Right atrium auricular region (tissue), 2 donors: ENCODE results near the gene AGAP1. TPM values are rescaled to one million over a fixed set of nuclear protein-coding genes. Genes with fewer than 3 reads are reported as not detected.

Experiments used
- DNase-seq: peaks from one replicate; pipeline ENCODE4 v3.0.0-alpha.2; 2019; ENCODE audit warnings: low spot score
- H3K27ac ChIP-seq, 2 donors: fragments of 200-600 bp; sonication (generic); 1 replicate in 1 of 2; 2 replicates in 1 of 2; pipeline ENCODE4 v1.5.1; 2016 to 2019
- H3K27me3 ChIP-seq, 2 donors: fragments of 200-600 bp; sonication (generic); one replicate each; pipeline versions ENCODE4 v1.5.1 to v1.6.0; 2017 to 2019
- H3K36me3 ChIP-seq: fragments of 200-600 bp; sonication (generic); one replicate; pipeline ENCODE4 v1.5.1; 2016
- H3K4me1 ChIP-seq, 2 donors: fragments of 200-600 bp; sonication (generic); one replicate each; pipeline versions ENCODE4 v1.5.1 to v1.6.0; 2017 to 2019
- H3K4me3 ChIP-seq, 2 donors: fragments of 200-600 bp; sonication (generic); 1 replicate in 1 of 2; 2 replicates in 1 of 2; pipeline ENCODE4 v1.5.1; 2017 to 2019; ENCODE audit warnings: mild to moderate bottlenecking in 1 of 2, moderate library complexity in 1 of 2
- H3K9me3 ChIP-seq, 2 donors: fragments of 200-600 bp; sonication (generic); one replicate each; pipeline ENCODE4 v1.5.1; 2019
- total RNA-seq, 2 donors: library from RNA; depleted of rRNA; stranded (reverse); fragments of >200 nt; gene quantifications; one replicate each; pipeline ENCODE4 v1.1.0, GENCODE V29; 2016
- TF ChIP-seq, protein P1 (sequence below), 2 donors: fragments of 200-600 bp; sonication (generic); IDR thresholded peaks; one replicate each; pipeline ENCODE4 v1.5.1; 2019; ENCODE audit warnings: antibody characterized with exemption in 2 of 2

The AGAP1 gene
- total RNA-seq, 2 donors from 2014 or later: 11.6 to 17.2 TPM

DNA sequence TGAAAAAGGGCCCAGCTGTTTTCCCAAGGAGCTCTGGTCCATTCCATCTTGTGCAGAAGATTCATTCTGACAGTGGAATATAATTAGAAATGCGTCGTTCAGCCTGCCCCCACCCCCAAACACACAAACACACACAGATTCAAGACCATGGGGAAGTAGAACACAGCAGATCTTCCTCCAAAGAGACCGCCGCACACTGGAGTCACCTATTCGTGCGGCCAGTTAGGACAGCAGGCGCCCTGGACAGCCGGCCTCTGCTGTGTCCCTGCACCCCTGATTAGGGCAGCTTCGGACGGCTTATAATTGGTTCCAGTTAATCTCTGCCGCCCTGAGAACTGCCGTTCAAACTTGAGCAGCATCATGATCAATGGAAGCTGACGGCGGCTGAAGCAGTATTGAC, 558.4 kb downstream of the AGAP1 start:
- H3K9me3 ChIP-seq: no peaks in the 10 kb centered on the region
- TF ChIP-seq, protein P1, sequence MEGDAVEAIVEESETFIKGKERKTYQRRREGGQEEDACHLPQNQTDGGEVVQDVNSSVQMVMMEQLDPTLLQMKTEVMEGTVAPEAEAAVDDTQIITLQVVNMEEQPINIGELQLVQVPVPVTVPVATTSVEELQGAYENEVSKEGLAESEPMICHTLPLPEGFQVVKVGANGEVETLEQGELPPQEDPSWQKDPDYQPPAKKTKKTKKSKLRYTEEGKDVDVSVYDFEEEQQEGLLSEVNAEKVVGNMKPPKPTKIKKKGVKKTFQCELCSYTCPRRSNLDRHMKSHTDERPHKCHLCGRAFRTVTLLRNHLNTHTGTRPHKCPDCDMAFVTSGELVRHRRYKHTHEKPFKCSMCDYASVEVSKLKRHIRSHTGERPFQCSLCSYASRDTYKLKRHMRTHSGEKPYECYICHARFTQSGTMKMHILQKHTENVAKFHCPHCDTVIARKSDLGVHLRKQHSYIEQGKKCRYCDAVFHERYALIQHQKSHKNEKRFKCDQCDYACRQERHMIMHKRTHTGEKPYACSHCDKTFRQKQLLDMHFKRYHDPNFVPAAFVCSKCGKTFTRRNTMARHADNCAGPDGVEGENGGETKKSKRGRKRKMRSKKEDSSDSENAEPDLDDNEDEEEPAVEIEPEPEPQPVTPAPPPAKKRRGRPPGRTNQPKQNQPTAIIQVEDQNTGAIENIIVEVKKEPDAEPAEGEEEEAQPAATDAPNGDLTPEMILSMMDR (IDR thresholded peaks at IDR 0.05): no peak
- H3K4me3 ChIP-seq: no peak overlapping the region
- no peaks in the 10 kb centered on the region for H3K4me1 ChIP-seq
- H3K27ac ChIP-seq: no peak overlapping the region
- H3K27me3 ChIP-seq: no peaks in the 10 kb centered on the region
- H3K36me3 ChIP-seq: no peaks in the 10 kb centered on the region
- DNase-seq: no peak

DNA sequence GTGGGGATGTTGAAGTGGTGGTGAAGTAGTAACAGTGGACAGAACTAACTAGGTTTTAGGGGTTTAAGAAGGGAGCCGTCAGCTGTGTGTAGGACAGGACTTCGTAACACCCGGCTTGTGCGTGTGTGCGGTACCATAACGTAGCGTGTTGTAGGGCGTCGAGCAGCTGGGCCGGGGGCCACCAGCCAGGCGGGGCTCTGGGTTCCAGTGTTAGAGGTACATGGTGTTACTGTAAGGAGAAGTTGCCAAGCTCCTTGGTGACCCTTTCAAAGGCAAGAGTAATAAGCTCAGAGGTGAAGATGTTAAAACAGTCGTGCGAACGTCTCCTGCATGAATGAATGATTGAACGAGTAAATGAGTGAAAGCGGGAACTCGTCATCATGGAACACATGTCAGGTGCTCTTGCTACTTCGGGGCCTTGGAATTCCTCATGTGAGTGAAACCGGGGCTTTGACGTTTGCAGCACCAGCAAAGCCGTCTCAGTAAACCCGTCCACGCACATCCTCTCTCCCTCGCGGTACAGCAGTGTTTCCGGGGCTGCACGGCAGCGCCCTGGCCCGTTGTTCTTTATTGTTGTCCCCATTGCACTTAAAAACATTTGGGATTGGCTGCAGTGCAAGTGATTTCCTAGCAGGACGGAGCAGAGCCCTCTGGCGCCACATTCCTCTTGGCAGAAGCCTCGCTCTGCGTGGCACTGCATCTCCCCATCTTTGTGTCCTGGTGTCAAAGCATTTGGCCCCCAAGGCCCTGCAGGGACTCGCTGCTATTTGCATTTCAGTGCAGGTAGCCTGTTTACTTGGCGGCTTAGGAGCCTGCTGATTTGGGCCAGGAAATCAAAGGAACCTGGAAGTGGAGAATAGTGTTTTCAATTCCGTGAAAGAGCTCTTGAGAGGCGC, 559.3 kb downstream of the AGAP1 start:
- no peaks in the 10 kb centered on the region for H3K27me3 ChIP-seq
- H3K9me3 ChIP-seq: peaks cover 0 to 5% of the 10 kb centered on the region in 2 donors
- H3K4me3 ChIP-seq: no peak overlapping the region
- no peaks in the 10 kb centered on the region for H3K4me1 ChIP-seq
- no peak for DNase-seq
- H3K27ac ChIP-seq: no peak overlapping the region
- H3K36me3 ChIP-seq: no peaks in the 10 kb centered on the region
- TF ChIP-seq, protein P1 (IDR thresholded peaks at IDR 0.05): no peak

DNA sequence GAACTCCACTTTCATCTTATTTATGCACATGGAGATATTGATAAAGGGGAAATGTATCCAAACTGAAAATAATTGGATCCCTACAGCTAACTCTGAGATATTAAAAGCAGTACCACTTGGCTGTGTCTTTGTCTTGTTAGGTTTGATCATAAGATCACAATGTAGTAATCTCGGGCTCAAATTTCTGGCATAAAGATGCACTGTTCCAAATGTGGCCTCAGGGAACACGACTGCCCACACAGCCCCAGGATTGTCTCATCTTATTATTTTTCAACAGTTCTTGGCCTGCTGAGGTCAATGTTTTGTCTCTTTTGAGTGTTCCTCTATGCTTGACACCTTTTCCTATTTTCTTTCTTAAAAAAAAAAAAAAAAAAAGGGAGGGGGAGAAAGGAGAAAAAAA, 560.3 kb downstream of the AGAP1 start:
- no peak overlapping the region for H3K27ac ChIP-seq
- no peak for DNase-seq
- H3K27me3 ChIP-seq: no peaks in the 10 kb centered on the region
- TF ChIP-seq, protein P1 (IDR thresholded peaks at IDR 0.05): no peak
- no peaks in the 10 kb centered on the region for H3K36me3 ChIP-seq
- peaks cover 0 to 6% of the 10 kb centered on the region in 2 donors for H3K9me3 ChIP-seq
- H3K4me3 ChIP-seq: no peak overlapping the region
- no peaks in the 10 kb centered on the region for H3K4me1 ChIP-seq

DNA sequence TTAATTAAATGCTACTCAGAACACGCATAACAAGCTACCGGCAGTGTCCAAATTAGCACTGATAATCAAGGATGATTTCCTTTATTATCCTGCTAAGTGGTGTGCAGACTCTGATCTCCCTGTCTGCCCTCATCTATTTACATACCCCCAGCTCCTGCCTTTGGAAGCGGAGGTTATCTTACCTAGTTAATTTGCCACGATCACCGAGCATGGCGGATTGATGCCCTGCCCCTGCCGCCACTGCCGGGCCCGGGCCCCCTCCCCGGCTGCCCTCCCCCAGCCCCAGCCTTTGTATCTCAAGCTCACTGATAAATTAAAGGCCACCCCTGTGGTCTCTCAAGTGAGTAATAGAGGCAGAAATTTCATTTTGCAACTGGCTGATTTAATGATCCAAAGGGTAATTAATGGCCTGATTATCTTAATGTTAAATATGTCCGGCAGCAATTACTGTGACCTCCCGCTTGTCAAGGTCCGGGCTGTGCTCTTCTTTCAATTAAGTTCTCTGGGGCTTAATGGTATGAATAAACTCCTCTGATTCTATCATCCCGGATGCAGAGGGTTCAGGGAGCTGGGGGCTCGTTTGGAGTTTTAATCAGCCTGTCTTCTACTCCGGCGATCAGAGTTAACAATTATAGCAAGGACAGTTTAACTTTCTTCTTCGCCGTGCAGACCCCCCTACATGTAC, 560.9 kb downstream of the AGAP1 start:
- Histone ChIP-seq H3K27me3 (no peaks in the 10 kb centered on the region), H3K4me3 (no peak overlapping the region), H3K4me1 (no peaks in the 10 kb centered on the region), H3K27ac (no peak overlapping the region), H3K36me3 (no peaks in the 10 kb centered on the region), H3K9me3 (peaks cover 0 to 6% of the 10 kb centered on the region in 2 donors)
- no peak for DNase-seq
- TF ChIP-seq, protein P1 (IDR thresholded peaks at IDR 0.05): no peak

DNA sequence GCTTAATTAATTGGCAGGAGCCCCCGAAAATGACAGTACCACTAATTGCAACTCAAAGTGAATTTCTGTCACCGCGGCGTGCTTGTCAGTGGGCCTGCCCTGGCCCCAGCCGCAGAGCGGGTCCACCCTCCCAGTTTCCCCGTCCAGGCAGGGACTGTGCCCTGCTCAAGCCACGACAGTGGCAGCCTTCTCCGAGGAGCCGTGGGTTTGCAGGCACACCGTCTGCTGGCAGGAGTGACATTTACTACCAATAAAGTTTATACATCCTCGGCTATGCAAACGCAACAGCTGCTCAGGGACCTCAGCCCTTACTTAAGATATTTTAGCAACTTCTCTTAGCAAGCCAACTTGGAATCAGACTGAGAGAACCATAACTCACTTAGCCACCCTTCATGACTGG, 561.6 kb downstream of the AGAP1 start:
- no peak for DNase-seq
- Histone ChIP-seq H3K27ac (no peak overlapping the region), H3K4me1 (no peaks in the 10 kb centered on the region), H3K36me3 (no peaks in the 10 kb centered on the region), H3K4me3 (no peak overlapping the region), H3K9me3 (peaks cover 0 to 6% of the 10 kb centered on the region in 2 donors), H3K27me3 (no peaks in the 10 kb centered on the region)
- TF ChIP-seq, protein P1 (IDR thresholded peaks at IDR 0.05): no peak
